Measurements from ENCODE around the gene RSPH6A.

RSPH6A gene

GRCh38 chr19:45814851-45815480 lies at the start of gene RSPH6A:
Gene RSPH6A, minus strand, starts transcription at chr19:45815308. Its CDS starts 132 bp downstream, at chr19:45815176.
- DNase-seq = no peak

- DNase-seq = no peak
Observed at GRCh38 chr19:45864629-45865082, 49.5 kb upstream of the RSPH6A start.

GRCh38 chr19:45863840-45864628 lies 48.9 kb upstream of the RSPH6A start, which contains the start of gene FOXA3:
Gene FOXA3, plus strand, starts transcription at chr19:45864326. Its CDS starts 131 bp downstream, at chr19:45864457.
- peak; percentile 71 for DNase-seq

GRCh38 chr19:45863335-45863839 lies 48.3 kb upstream of the RSPH6A start:
- DNase-seq = no peak

- peak; percentile 100 for DNase-seq
Observed at GRCh38 chr19:45862564-45863334, 47.6 kb upstream of the RSPH6A start, which contains the start of gene SYMPK. Gene SYMPK, minus strand, starts transcription at chr19:45863147. Its CDS starts 8,652 bp downstream, at chr19:45854495.

- DNase-seq = no peak
Observed at GRCh38 chr19:45862271-45862563, 47.1 kb upstream of the RSPH6A start.

GRCh38 chr19:45860359-45861259 lies 45.5 kb upstream of the RSPH6A start:
- no peak for DNase-seq

GRCh38 chr19:45854167-45854778 lies 39.2 kb upstream of the RSPH6A start:
- DNase-seq = no peak

GRCh38 chr19:45852983-45853382 lies 37.9 kb upstream of the RSPH6A start:
- DNase-seq = no peak

GRCh38 chr19:45852145-45852750 lies 37.1 kb upstream of the RSPH6A start:
- DNase-seq = no peak

- no peak for DNase-seq
Observed at GRCh38 chr19:45848922-45849321, 33.8 kb upstream of the RSPH6A start.

- DNase-seq = no peak
Observed at GRCh38 chr19:45847663-45848062, 32.6 kb upstream of the RSPH6A start.

- DNase-seq = no peak
Observed at GRCh38 chr19:45842198-45842597, 27.1 kb upstream of the RSPH6A start.

- no peak for DNase-seq
Observed at GRCh38 chr19:45834970-45835369, 19.9 kb upstream of the RSPH6A start.

GRCh38 chr19:45828945-45829344 lies 13.8 kb upstream of the RSPH6A start:
- no peak for DNase-seq

- DNase-seq = no peak
Observed at GRCh38 chr19:45828523-45828922, 13.4 kb upstream of the RSPH6A start.

- no peak for DNase-seq
Observed at GRCh38 chr19:45827459-45828093, 12.5 kb upstream of the RSPH6A start.

GRCh38 chr19:45826934-45827333 lies 11.8 kb upstream of the RSPH6A start:
- DNase-seq = no peak

- DNase-seq = no peak
Observed at GRCh38 chr19:45825917-45826893, 11.1 kb upstream of the RSPH6A start.

- DNase-seq = no peak
Observed at GRCh38 chr19:45825263-45825605, 10.1 kb upstream of the RSPH6A start.
